HepG2 (cell line): ENCODE results near the gene NIP7. TPM values are rescaled to one million over a fixed set of nuclear protein-coding genes. Genes with fewer than 3 reads are reported as not detected.
A peak's percentile ranks its signal among the peaks of the same experiment; 100 is the strongest.

ENCODE experiments used
- AKAP8 ChIP-seq: sonication (generic); formaldehyde crosslinking; IDR thresholded peaks from 2 replicates; pipeline ENCODE4 v1.5.1; 2020; ENCODE audit warnings: mild to moderate bottlenecking, missing genetic modification reagents
- CEBPB ChIP-seq: IDR thresholded peaks from 2 replicates; pipeline ENCODE4 v1.6.1; 2011; ENCODE audit warnings: low read depth, low read length, improper control_type of control experiment, borderline replicate concordance
- FOXM1 ChIP-seq: sonication (generic); formaldehyde crosslinking; IDR thresholded peaks from 2 replicates; pipeline ENCODE4 v1.5.0; 2020; ENCODE audit warnings: missing genetic modification reagents
- IKZF1 ChIP-seq: fragments of 450-650 bp; IDR thresholded peaks from 2 replicates; pipeline ENCODE4 v1.7.1; 2016
- RXRB ChIP-seq: IDR thresholded peaks from 2 replicates; pipeline ENCODE4 v1.6.1; 2016; ENCODE audit warnings: borderline replicate concordance, missing genetic modification reagents, missing compliant biosample characterization
- SALL1 ChIP-seq: sonication (generic); formaldehyde crosslinking; IDR thresholded peaks from 2 replicates; pipeline ENCODE4 v1.8.0; 2022; ENCODE audit warnings: mild to moderate bottlenecking, missing genetic modification reagents
- SRSF1 ChIP-seq: fragments of 200-400 bp; formaldehyde crosslinking; optimal IDR thresholded peaks from 2 replicates; pipeline ENCODE3; 2017; ENCODE audit warnings: mild to moderate bottlenecking, low read depth, low read length, moderate library complexity
- SSRP1 ChIP-seq: IDR thresholded peaks from 2 replicates; pipeline ENCODE4 v1.6.1; 2016; ENCODE audit warnings: control low read depth
- ZNF207 ChIP-seq: fragments of 450-650 bp; IDR thresholded peaks from 2 replicates; pipeline ENCODE4 v1.6.1; 2016; ENCODE audit warnings: antibody characterized with exemption, borderline replicate concordance
- ZNF318 ChIP-seq: sonication (generic); formaldehyde crosslinking; IDR thresholded peaks from 2 replicates; pipeline ENCODE4 v1.4.0; 2020; ENCODE audit warnings: mild to moderate bottlenecking, missing genetic modification reagents
- ZNF460 ChIP-seq: sonication (generic); formaldehyde crosslinking; IDR thresholded peaks from 2 replicates; pipeline ENCODE4 v1.5.1; 2020; ENCODE audit warnings: missing genetic modification reagents, mild to moderate bottlenecking, borderline replicate concordance
- ZNF615 ChIP-seq: sonication (generic); formaldehyde crosslinking; IDR thresholded peaks from 2 replicates; pipeline ENCODE4 v1.5.0; 2020; ENCODE audit warnings: mild to moderate bottlenecking, missing genetic modification reagents, borderline replicate concordance
- polyA plus RNA-seq, 8 experiments: library from polyadenylated mRNA; depleted of rRNA in 3 of 8; stranded (reverse) in 7 of 8; unstranded in 1 of 8; fragments of >200 nt; fragmentation: Illumina TruSeq in 4 of 8; extraction: Trizol in 4 of 8; gene quantifications; 2 replicates each; pipeline versions ENCODE4 v1.2.1 to v1.2.3, GENCODE V29; 2011 to 2016; ENCODE audit warnings: low read depth in 4 of 8, missing spikeins in 1 of 8, mixed read lengths in 1 of 8; ENCODE audit not compliant: insufficient read depth in 1 of 8
- total RNA-seq, 5 experiments: library from RNA; depleted of rRNA; stranded (reverse); fragments of >200 nt; fragmentation: Illumina TruSeq; extraction: Trizol; gene quantifications; 2 replicates each; pipeline ENCODE4 v1.2.3, GENCODE V29; 2016; ENCODE audit warnings: low read depth in 1 of 5
- TF ChIP-seq, protein P1 (sequence below): IDR thresholded peaks from 2 replicates; pipeline ENCODE4 v1.6.1; 2016; ENCODE audit warnings: low read depth, missing genetic modification reagents, missing compliant biosample characterization
- TF ChIP-seq, protein P2 (sequence below): sonication (generic); formaldehyde crosslinking; IDR thresholded peaks from 2 replicates; pipeline ENCODE4 v1.5.0; 2020; ENCODE audit warnings: missing genetic modification reagents, mild to moderate bottlenecking, borderline replicate concordance
- TF ChIP-seq, protein P3 (sequence below): IDR thresholded peaks from 2 replicates; pipeline ENCODE4 v1.6.1; 2016; ENCODE audit warnings: missing genetic modification reagents, missing compliant biosample characterization

Gene NIP7
- total and polyA plus RNA-seq, 2 of the 13 experiments (the other 11 are each of a cell fraction or from before 2014, with no cell fraction given) = 15.3 to 114 TPM

- TF ChIP-seq ZNF318 (CRISPR knock-in tag) (0 out of 2 replicates have a peak, but pooled peaks have one; percentile 24), FOXM1 (CRISPR knock-in tag) (no peak), ZNF207 (no peak), ZNF615 (no peak), SALL1 (CRISPR knock-in tag) (peak; percentile 26; the same call in 1 of the 2 replicates), ZNF460 (CRISPR knock-in tag) (peak; percentile 86; the same call in 1 of the 2 replicates), IKZF1 (no peak), SRSF1 (no peak), RXRB (CRISPR knock-in tag) (peak; percentile 55), SSRP1 (CRISPR knock-in tag) (peak; percentile 80; the same call in 1 of the 2 replicates), AKAP8 (CRISPR knock-in tag) (no peak), CEBPB (peak; percentile 98)
- TF ChIP-seq, protein P1, sequence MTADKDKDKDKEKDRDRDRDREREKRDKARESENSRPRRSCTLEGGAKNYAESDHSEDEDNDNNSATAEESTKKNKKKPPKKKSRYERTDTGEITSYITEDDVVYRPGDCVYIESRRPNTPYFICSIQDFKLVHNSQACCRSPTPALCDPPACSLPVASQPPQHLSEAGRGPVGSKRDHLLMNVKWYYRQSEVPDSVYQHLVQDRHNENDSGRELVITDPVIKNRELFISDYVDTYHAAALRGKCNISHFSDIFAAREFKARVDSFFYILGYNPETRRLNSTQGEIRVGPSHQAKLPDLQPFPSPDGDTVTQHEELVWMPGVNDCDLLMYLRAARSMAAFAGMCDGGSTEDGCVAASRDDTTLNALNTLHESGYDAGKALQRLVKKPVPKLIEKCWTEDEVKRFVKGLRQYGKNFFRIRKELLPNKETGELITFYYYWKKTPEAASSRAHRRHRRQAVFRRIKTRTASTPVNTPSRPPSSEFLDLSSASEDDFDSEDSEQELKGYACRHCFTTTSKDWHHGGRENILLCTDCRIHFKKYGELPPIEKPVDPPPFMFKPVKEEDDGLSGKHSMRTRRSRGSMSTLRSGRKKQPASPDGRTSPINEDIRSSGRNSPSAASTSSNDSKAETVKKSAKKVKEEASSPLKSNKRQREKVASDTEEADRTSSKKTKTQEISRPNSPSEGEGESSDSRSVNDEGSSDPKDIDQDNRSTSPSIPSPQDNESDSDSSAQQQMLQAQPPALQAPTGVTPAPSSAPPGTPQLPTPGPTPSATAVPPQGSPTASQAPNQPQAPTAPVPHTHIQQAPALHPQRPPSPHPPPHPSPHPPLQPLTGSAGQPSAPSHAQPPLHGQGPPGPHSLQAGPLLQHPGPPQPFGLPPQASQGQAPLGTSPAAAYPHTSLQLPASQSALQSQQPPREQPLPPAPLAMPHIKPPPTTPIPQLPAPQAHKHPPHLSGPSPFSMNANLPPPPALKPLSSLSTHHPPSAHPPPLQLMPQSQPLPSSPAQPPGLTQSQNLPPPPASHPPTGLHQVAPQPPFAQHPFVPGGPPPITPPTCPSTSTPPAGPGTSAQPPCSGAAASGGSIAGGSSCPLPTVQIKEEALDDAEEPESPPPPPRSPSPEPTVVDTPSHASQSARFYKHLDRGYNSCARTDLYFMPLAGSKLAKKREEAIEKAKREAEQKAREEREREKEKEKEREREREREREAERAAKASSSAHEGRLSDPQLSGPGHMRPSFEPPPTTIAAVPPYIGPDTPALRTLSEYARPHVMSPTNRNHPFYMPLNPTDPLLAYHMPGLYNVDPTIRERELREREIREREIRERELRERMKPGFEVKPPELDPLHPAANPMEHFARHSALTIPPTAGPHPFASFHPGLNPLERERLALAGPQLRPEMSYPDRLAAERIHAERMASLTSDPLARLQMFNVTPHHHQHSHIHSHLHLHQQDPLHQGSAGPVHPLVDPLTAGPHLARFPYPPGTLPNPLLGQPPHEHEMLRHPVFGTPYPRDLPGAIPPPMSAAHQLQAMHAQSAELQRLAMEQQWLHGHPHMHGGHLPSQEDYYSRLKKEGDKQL (CRISPR knock-in tag) = no peak
- TF ChIP-seq, protein P2, sequence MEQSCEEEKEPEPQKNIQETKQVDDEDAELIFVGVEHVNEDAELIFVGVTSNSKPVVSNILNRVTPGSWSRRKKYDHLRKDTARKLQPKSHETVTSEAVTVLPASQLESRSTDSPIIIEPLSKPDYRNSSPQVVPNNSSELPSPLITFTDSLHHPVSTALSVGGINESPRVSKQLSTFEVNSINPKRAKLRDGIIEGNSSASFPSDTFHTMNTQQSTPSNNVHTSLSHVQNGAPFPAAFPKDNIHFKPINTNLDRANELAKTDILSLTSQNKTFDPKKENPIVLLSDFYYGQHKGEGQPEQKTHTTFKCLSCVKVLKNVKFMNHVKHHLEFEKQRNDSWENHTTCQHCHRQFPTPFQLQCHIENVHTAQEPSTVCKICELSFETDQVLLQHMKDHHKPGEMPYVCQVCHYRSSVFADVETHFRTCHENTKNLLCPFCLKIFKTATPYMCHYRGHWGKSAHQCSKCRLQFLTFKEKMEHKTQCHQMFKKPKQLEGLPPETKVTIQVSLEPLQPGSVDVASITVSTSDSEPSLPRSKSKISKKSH (CRISPR knock-in tag) = 0 out of 2 replicates have a peak, but pooled peaks have one; percentile 66
- TF ChIP-seq, protein P3, sequence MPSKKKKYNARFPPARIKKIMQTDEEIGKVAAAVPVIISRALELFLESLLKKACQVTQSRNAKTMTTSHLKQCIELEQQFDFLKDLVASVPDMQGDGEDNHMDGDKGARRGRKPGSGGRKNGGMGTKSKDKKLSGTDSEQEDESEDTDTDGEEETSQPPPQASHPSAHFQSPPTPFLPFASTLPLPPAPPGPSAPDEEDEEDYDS = no peak
Measured at GRCh38 chr16:69363281-69363717, 23.7 kb downstream of the NIP7 start (continued).
